ENCODE results near the gene ZC3H7B.

ZC3H7B gene

DNA sequence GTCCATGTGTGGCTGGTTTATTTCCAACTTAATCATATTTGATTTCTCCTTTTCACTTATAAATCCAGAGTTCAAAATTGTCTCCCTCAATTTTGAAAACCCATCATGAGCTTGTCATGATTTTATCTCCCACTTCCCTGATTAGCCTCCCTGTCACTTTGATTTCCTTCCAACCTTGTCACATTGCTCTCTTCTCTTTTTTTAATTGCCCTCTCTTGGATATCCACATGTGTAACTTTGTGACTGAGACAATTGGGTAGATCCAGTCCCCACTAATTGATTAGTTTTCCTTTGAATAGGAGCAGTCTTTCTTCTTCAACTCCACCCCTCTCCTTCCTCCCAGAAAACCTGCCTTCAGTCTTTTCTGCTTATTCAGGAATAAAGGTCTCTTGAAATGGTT is 82.8 kb downstream of the ZC3H7B start:
- H3K4me3 ChIP-seq (ENCODE audit: low read depth, low read length): no peak overlapping the region
- TF ChIP-seq, protein P1, sequence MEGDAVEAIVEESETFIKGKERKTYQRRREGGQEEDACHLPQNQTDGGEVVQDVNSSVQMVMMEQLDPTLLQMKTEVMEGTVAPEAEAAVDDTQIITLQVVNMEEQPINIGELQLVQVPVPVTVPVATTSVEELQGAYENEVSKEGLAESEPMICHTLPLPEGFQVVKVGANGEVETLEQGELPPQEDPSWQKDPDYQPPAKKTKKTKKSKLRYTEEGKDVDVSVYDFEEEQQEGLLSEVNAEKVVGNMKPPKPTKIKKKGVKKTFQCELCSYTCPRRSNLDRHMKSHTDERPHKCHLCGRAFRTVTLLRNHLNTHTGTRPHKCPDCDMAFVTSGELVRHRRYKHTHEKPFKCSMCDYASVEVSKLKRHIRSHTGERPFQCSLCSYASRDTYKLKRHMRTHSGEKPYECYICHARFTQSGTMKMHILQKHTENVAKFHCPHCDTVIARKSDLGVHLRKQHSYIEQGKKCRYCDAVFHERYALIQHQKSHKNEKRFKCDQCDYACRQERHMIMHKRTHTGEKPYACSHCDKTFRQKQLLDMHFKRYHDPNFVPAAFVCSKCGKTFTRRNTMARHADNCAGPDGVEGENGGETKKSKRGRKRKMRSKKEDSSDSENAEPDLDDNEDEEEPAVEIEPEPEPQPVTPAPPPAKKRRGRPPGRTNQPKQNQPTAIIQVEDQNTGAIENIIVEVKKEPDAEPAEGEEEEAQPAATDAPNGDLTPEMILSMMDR (IDR thresholded peaks at IDR 0.05; ENCODE audit: control insufficient read depth, extremely low read depth, insufficient read depth): no peak
- DNase-seq (ENCODE audit: low read depth): no peak

DNA sequence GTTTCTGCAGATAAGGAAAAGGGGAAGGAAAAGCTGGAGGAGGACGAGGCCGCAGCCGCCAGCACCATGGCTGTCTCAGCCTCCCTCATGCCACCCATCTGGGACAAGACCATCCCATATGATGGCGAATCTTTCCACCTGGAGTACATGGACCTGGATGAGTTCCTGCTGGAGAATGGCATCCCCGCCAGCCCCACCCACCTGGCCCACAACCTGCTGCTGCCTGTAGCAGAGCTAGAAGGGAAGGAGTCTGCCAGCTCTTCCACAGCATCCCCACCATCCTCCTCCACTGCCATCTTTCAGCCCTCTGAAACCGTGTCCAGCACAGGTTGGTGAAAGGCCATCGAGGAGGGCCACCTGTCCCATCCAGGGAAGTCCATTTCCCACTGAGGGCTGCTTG is 86.0 kb downstream of the ZC3H7B start:
- TF ChIP-seq, protein P1 (IDR thresholded peaks at IDR 0.05; ENCODE audit: control insufficient read depth, extremely low read depth, insufficient read depth): no peak
- no peak for DNase-seq (ENCODE audit: low read depth)
- no peak overlapping the region for H3K4me3 ChIP-seq (ENCODE audit: low read depth, low read length)

DNA sequence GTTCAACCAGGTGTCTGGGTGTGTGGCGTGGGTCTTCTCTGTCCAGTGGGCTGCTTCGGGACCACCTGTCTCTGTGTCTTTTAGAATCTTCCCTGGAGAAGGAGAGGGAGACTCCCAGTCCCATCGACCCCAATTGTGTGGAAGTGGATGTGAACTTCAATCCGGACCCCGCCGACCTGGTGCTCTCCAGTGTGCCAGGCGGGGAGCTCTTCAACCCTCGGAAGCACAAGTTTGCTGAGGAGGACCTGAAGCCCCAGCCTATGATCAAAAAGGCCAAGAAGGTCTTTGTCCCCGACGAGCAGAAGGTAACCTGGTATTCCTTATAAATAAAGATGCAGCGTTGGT is 92.7 kb downstream of the ZC3H7B start:
- no peak for DNase-seq (ENCODE audit: low read depth)
- TF ChIP-seq, protein P1 (IDR thresholded peaks at IDR 0.05; ENCODE audit: control insufficient read depth, extremely low read depth, insufficient read depth): no peak
- no peak overlapping the region for H3K4me3 ChIP-seq (ENCODE audit: low read depth, low read length)

DNA sequence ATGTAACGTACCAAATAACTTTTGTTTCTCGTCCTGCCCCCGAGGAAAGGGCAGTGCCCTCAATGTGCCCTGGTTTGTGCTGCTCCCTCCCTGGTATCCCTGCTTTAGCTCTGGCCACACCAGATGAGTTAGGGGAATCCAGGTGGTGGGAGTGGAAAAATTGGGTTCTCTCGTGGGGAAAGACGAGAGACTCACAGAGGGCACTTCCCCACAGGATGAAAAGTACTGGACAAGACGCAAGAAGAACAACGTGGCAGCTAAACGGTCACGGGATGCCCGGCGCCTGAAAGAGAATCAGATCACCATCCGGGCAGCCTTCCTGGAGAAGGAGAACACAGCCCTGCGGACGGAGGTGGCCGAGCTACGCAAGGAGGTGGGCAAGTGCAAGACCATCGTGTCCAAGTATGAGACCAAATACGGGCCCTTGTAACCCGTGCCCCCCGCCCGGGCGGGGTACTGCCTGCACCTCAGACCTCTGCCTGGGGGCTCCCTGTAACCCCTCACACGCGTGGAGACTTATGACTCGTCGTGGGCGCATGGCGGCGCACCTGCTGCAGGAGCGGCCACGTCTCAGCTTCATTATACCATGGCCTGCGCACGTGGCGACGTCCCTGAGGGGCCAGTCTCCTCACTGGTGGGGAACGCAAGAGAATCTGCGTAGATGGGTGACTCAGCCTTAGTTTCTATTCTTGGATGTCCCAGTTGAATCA is 94.4 kb downstream of the ZC3H7B start:
- DNase-seq (ENCODE audit: low read depth): no peak
- TF ChIP-seq, protein P1 (IDR thresholded peaks at IDR 0.05; ENCODE audit: control insufficient read depth, extremely low read depth, insufficient read depth): no peak

GRCh38 chr22:41397143-41397811 is 96.0 kb downstream of the ZC3H7B start:
- no peak for DNase-seq (ENCODE audit: low read depth)
- TF ChIP-seq, protein P1 (IDR thresholded peaks at IDR 0.05; ENCODE audit: control insufficient read depth, extremely low read depth, insufficient read depth): no peak
- no peak overlapping the region for H3K4me3 ChIP-seq (ENCODE audit: low read depth, low read length)

More for the DNA sequence above, 94.4 kb downstream of the ZC3H7B start:
- H3K4me3 ChIP-seq (ENCODE audit: low read depth, low read length): no peak overlapping the region

GRCh38 chr22:41398921-41399320 is 97.6 kb downstream of the ZC3H7B start:
- H3K4me3 ChIP-seq (ENCODE audit: low read depth, low read length): no peak overlapping the region
- TF ChIP-seq, protein P1 (IDR thresholded peaks at IDR 0.05; ENCODE audit: control insufficient read depth, extremely low read depth, insufficient read depth): no peak
- DNase-seq (ENCODE audit: low read depth): no peak
